HPDE6-E6E7 (cell line): ENCODE results near the gene MAPKBP1.
A peak's percentile ranks its signal among the peaks of the same experiment; 100 is the strongest.

ENCODE experiments used
- DNase-seq: peaks from one replicate; pipeline ENCODE4 v3.0.0; 2011; ENCODE audit warnings: missing footprints; ENCODE audit errors: extremely low spot score

MAPKBP1 gene

GRCh38 chr15:41806291-41807181 is 32.3 kb downstream of the MAPKBP1 start:
- DNase-seq: peak; percentile 93

GRCh38 chr15:41809121-41809520 is 34.8 kb downstream of the MAPKBP1 start:
- no peak for DNase-seq

- DNase-seq: no peak
These were observed 35.4 kb downstream of the MAPKBP1 start for GRCh38 chr15:41809526-41810220.

GRCh38 chr15:41810651-41811431 is 36.6 kb downstream of the MAPKBP1 start:
- no peak for DNase-seq

- DNase-seq: peak; percentile 63
These were observed 37.3 kb downstream of the MAPKBP1 start for GRCh38 chr15:41811432-41812195.

- no peak for DNase-seq
These were observed 38.6 kb downstream of the MAPKBP1 start for GRCh38 chr15:41812820-41813375.

- DNase-seq: no peak
These were observed 39.1 kb downstream of the MAPKBP1 start for GRCh38 chr15:41813426-41813825.

- DNase-seq: no peak
These were observed 40.2 kb downstream of the MAPKBP1 start for GRCh38 chr15:41814534-41814933.

- DNase-seq: no peak
These were observed 42.5 kb downstream of the MAPKBP1 start for GRCh38 chr15:41816788-41817187.

- no peak for DNase-seq
These were observed 43.0 kb downstream of the MAPKBP1 start for GRCh38 chr15:41817327-41817726.

- no peak for DNase-seq
These were observed 43.5 kb downstream of the MAPKBP1 start for GRCh38 chr15:41817781-41818180.

- no peak for DNase-seq
These were observed 45.3 kb downstream of the MAPKBP1 start for GRCh38 chr15:41819455-41820050.

- no peak for DNase-seq
These were observed 46.6 kb downstream of the MAPKBP1 start for GRCh38 chr15:41820791-41821423.

GRCh38 chr15:41821831-41822230 is 47.5 kb downstream of the MAPKBP1 start:
- no peak for DNase-seq

GRCh38 chr15:41822471-41822870 is 48.2 kb downstream of the MAPKBP1 start:
- DNase-seq: no peak

GRCh38 chr15:41822957-41823356 is 48.7 kb downstream of the MAPKBP1 start:
- DNase-seq: no peak

- no peak for DNase-seq
These were observed 49.2 kb downstream of the MAPKBP1 start for GRCh38 chr15:41823502-41823901.

GRCh38 chr15:41824062-41824745 is 49.9 kb downstream of the MAPKBP1 start:
- DNase-seq: no peak

- DNase-seq: no peak
These were observed 50.9 kb downstream of the MAPKBP1 start for GRCh38 chr15:41825145-41825544.
